ENCODE measurements around the gene SP9.

SP9 gene

GRCh38 chr2:174364628-174365027, 29.9 kb downstream of the SP9 start:
- H4K91ac ChIP-seq (ENCODE audit: low read depth, low read length, poor library complexity), result no peak overlapping the region

GRCh38 chr2:174365571-174365970, 30.8 kb downstream of the SP9 start:
- Histone ChIP-seq H3K4me3 (ENCODE audit: low read length in 2 of 2) (no peak overlapping the region), H3K4ac (ENCODE audit: low read length) (no peak overlapping the region), H2BK12ac (ENCODE audit: low read length) (no peak overlapping the region), H4K91ac (ENCODE audit: low read depth, low read length, poor library complexity) (no peak overlapping the region), H3K9ac (ENCODE audit: low read depth, low read length, poor library complexity) (no peak overlapping the region), H3K18ac (ENCODE audit: low read length) (no peak overlapping the region), H4K8ac (ENCODE audit: low read depth, low read length) (no peak overlapping the region), H3K79me1 (ENCODE audit: low read depth, low read length) (no peaks in the 10 kb centered on the region), H2BK120ac (ENCODE audit: low read depth, low read length) (no peak overlapping the region), H2AK5ac (ENCODE audit: low read depth, low read length) (no peak overlapping the region), H3K9me3 (replicated peaks in 1 of 2; ENCODE audit: control insufficient read depth in 2 of 2, insufficient read depth in 1 of 2, low read depth in 1 of 2, low read length in 2 of 2) (peaks cover 1 to 30% of the 10 kb centered on the region in 2 donors), H2BK5ac (ENCODE audit: low read length) (no peak overlapping the region), H3K4me2 (ENCODE audit: insufficient read depth, low read length, poor library complexity, severe bottlenecking) (no peak overlapping the region), H3K36me3 (replicated peaks in 1 of 2; ENCODE audit: control insufficient read depth in 2 of 2, insufficient read depth in 2 of 2, low read length in 2 of 2) (peaks cover 7 to 57% of the 10 kb centered on the region in 2 donors), H3K27me3 (ENCODE audit: control insufficient read depth in 3 of 3, insufficient read depth in 3 of 3, low read depth in 1 of 3, low read length in 3 of 3) (no peaks in the 10 kb centered on the region), H2AFZ (ENCODE audit: low read length) (no peak overlapping the region), H3K4me1 (ENCODE audit: control insufficient read depth in 2 of 2, insufficient read depth in 1 of 2, low read depth in 1 of 2, low read length in 2 of 2) (no peaks in the 10 kb centered on the region), H3K23ac (ENCODE audit: low read depth, low read length, poor library complexity) (no peak overlapping the region), H3K14ac (ENCODE audit: low read length) (no peak overlapping the region), H3K27ac (replicated peaks; ENCODE audit: low read length) (no peak overlapping the region), H2BK15ac (ENCODE audit: low read length) (no peak overlapping the region)
- WGBS, 2 donors (ENCODE audit: extremely low coverage in 2 of 2, insufficient read length in 2 of 2, insufficient replicate concordance in 1 of 2), result no CpG with 5 or more reads among the region's 2 CpGs
- no peak for DNase-seq (ENCODE audit: low spot score)

More at GRCh38 chr2:174364628-174365027, 29.9 kb downstream of the SP9 start:
- H3K79me1 ChIP-seq (ENCODE audit: low read depth, low read length), result no peaks in the 10 kb centered on the region
- no peak overlapping the region for H3K18ac ChIP-seq (ENCODE audit: low read length)
- no peak overlapping the region for H2BK15ac ChIP-seq (ENCODE audit: low read length)
- H4K8ac ChIP-seq (ENCODE audit: low read depth, low read length), result no peak overlapping the region
- no peak overlapping the region for H3K23ac ChIP-seq (ENCODE audit: low read depth, low read length, poor library complexity)
- no peak overlapping the region for H3K4me3 ChIP-seq (ENCODE audit: low read length in 2 of 2)
- H3K4ac ChIP-seq (ENCODE audit: low read length), result no peak overlapping the region
- no peak overlapping the region for H2BK12ac ChIP-seq (ENCODE audit: low read length)
- no peaks in the 10 kb centered on the region for H3K27me3 ChIP-seq (ENCODE audit: control insufficient read depth in 3 of 3, insufficient read depth in 3 of 3, low read depth in 1 of 3, low read length in 3 of 3)
- H3K14ac ChIP-seq (ENCODE audit: low read length), result no peak overlapping the region
- H2AFZ ChIP-seq (ENCODE audit: low read length), result no peak overlapping the region
- H3K27ac ChIP-seq (replicated peaks; ENCODE audit: low read length), result no peak overlapping the region
- H3K4me2 ChIP-seq (ENCODE audit: insufficient read depth, low read length, poor library complexity, severe bottlenecking), result no peak overlapping the region
- DNase-seq (ENCODE audit: low spot score), result no peak
- peaks cover 1 to 30% of the 10 kb centered on the region in 2 donors for H3K9me3 ChIP-seq (replicated peaks in 1 of 2; ENCODE audit: control insufficient read depth in 2 of 2, insufficient read depth in 1 of 2, low read depth in 1 of 2, low read length in 2 of 2)
- H2BK120ac ChIP-seq (ENCODE audit: low read depth, low read length), result no peak overlapping the region
- no peak overlapping the region for H2BK5ac ChIP-seq (ENCODE audit: low read length)
- H2AK5ac ChIP-seq (ENCODE audit: low read depth, low read length), result no peak overlapping the region
- H3K9ac ChIP-seq (ENCODE audit: low read depth, low read length, poor library complexity), result no peak overlapping the region
- no CpG with 5 or more reads among the region's 2 CpGs for WGBS, 2 donors (ENCODE audit: extremely low coverage in 2 of 2, insufficient read length in 2 of 2, insufficient replicate concordance in 1 of 2)
- peaks cover 5 to 47% of the 10 kb centered on the region in 2 donors for H3K36me3 ChIP-seq (replicated peaks in 1 of 2; ENCODE audit: control insufficient read depth in 2 of 2, insufficient read depth in 2 of 2, low read length in 2 of 2)
- no peaks in the 10 kb centered on the region for H3K4me1 ChIP-seq (ENCODE audit: control insufficient read depth in 2 of 2, insufficient read depth in 1 of 2, low read depth in 1 of 2, low read length in 2 of 2)

DNA sequence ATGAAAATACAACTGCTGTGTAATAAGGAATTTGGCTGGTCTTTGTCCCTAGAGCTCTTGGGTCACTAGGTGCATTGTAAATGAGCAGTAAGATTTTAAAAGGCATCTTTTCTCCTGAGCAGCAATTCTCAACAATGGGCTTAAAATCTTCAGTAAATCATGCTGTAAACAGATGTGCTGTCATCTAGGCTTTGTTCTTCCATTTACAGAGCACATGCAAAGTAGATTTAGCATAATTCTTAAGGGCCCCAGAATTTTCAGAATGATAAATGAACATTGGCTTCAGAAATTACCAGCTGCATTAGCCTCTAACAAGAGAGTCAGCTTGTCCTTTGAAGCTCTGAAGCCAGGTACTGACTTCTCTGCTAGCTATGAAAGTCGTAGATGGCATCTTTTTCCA, 33.9 kb downstream of the SP9 start:
- H3K4me1 ChIP-seq (ENCODE audit: control insufficient read depth in 2 of 2, insufficient read depth in 1 of 2, low read depth in 1 of 2, low read length in 2 of 2), result no peaks in the 10 kb centered on the region
- no CpG with 5 or more reads among the region's 1 CpG for WGBS, 2 donors (ENCODE audit: extremely low coverage in 2 of 2, insufficient read length in 2 of 2, insufficient replicate concordance in 1 of 2)
- no peak overlapping the region for H2AK5ac ChIP-seq (ENCODE audit: low read depth, low read length)

DNA sequence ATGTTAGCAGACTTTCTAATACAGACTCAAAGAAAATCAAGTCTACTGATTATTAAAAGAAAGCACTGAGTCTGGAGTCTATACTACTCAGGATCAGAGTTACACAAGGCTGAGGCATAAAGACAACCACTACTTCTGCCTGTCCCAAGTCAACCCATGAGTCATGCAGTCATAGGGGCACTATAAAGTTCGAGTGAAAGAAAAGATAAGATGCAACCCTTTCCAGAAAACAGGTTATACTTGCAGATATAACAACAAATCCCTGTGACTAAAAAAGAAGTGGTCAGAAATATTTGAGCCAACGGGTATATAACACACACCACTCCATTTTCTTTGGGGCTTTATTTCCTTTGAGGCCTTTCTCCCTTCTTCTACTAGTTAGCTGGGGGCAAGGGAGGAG, 42.2 kb downstream of the SP9 start:
- Histone ChIP-seq H3K23ac (ENCODE audit: low read depth, low read length, poor library complexity) (no peak overlapping the region), H2BK5ac (ENCODE audit: low read length) (no peak overlapping the region), H3K27me3 (ENCODE audit: control insufficient read depth in 3 of 3, insufficient read depth in 3 of 3, low read depth in 1 of 3, low read length in 3 of 3) (no peaks in the 10 kb centered on the region), H3K14ac (ENCODE audit: low read length) (no peak overlapping the region), H3K9me3 (replicated peaks in 1 of 2; ENCODE audit: control insufficient read depth in 2 of 2, insufficient read depth in 1 of 2, low read depth in 1 of 2, low read length in 2 of 2) (peaks cover 0 to 1% of the 10 kb centered on the region in 2 donors), H4K91ac (ENCODE audit: low read depth, low read length, poor library complexity) (no peak overlapping the region), H4K8ac (ENCODE audit: low read depth, low read length) (no peak overlapping the region), H2AK5ac (ENCODE audit: low read depth, low read length) (no peak overlapping the region), H3K79me1 (ENCODE audit: low read depth, low read length) (peaks cover 2% of the 10 kb centered on the region), H2BK120ac (ENCODE audit: low read depth, low read length) (no peak overlapping the region), H3K4me1 (ENCODE audit: control insufficient read depth in 2 of 2, insufficient read depth in 1 of 2, low read depth in 1 of 2, low read length in 2 of 2) (no peaks in the 10 kb centered on the region), H3K4ac (ENCODE audit: low read length) (no peak overlapping the region), H3K27ac (replicated peaks; ENCODE audit: low read length) (no peak overlapping the region), H3K36me3 (replicated peaks in 1 of 2; ENCODE audit: control insufficient read depth in 2 of 2, insufficient read depth in 2 of 2, low read length in 2 of 2) (peaks cover 11 to 90% of the 10 kb centered on the region in 2 donors), H3K4me3 (ENCODE audit: low read length in 2 of 2) (no peak overlapping the region), H2BK12ac (ENCODE audit: low read length) (no peak overlapping the region), H3K9ac (ENCODE audit: low read depth, low read length, poor library complexity) (no peak overlapping the region), H3K18ac (ENCODE audit: low read length) (no peak overlapping the region), H3K4me2 (ENCODE audit: insufficient read depth, low read length, poor library complexity, severe bottlenecking) (no peak overlapping the region), H2AFZ (ENCODE audit: low read length) (no peak overlapping the region), H2BK15ac (ENCODE audit: low read length) (no peak overlapping the region)
- no peak for DNase-seq (ENCODE audit: low spot score)
- WGBS, 2 donors (ENCODE audit: extremely low coverage in 2 of 2, insufficient read length in 2 of 2, insufficient replicate concordance in 1 of 2), result no CpG with 5 or more reads among the region's 2 CpGs

More for the DNA sequence above, 33.9 kb downstream of the SP9 start:
- no peak overlapping the region for H4K91ac ChIP-seq (ENCODE audit: low read depth, low read length, poor library complexity)
- no peaks in the 10 kb centered on the region for H3K27me3 ChIP-seq (ENCODE audit: control insufficient read depth in 3 of 3, insufficient read depth in 3 of 3, low read depth in 1 of 3, low read length in 3 of 3)
- no peak overlapping the region for H3K9ac ChIP-seq (ENCODE audit: low read depth, low read length, poor library complexity)
- H3K27ac ChIP-seq (replicated peaks; ENCODE audit: low read length), result no peak overlapping the region
- no peak for DNase-seq (ENCODE audit: low spot score)
- no peak overlapping the region for H4K8ac ChIP-seq (ENCODE audit: low read depth, low read length)
- H2BK15ac ChIP-seq (ENCODE audit: low read length), result no peak overlapping the region
- H2AFZ ChIP-seq (ENCODE audit: low read length), result no peak overlapping the region
- H3K79me1 ChIP-seq (ENCODE audit: low read depth, low read length), result no peaks in the 10 kb centered on the region
- no peak overlapping the region for H2BK120ac ChIP-seq (ENCODE audit: low read depth, low read length)
- no peak overlapping the region for H3K14ac ChIP-seq (ENCODE audit: low read length)
- no peak overlapping the region for H3K23ac ChIP-seq (ENCODE audit: low read depth, low read length, poor library complexity)
- H2BK5ac ChIP-seq (ENCODE audit: low read length), result no peak overlapping the region
- H3K4ac ChIP-seq (ENCODE audit: low read length), result no peak overlapping the region
- H3K4me3 ChIP-seq (ENCODE audit: low read length in 2 of 2), result no peak overlapping the region
- no peak overlapping the region for H2BK12ac ChIP-seq (ENCODE audit: low read length)
- H3K9me3 ChIP-seq (replicated peaks in 1 of 2; ENCODE audit: control insufficient read depth in 2 of 2, insufficient read depth in 1 of 2, low read depth in 1 of 2, low read length in 2 of 2), result peaks cover 1 to 22% of the 10 kb centered on the region in 2 donors
- H3K36me3 ChIP-seq (replicated peaks in 1 of 2; ENCODE audit: control insufficient read depth in 2 of 2, insufficient read depth in 2 of 2, low read length in 2 of 2), result peaks cover 6 to 66% of the 10 kb centered on the region in 2 donors
- H3K4me2 ChIP-seq (ENCODE audit: insufficient read depth, low read length, poor library complexity, severe bottlenecking), result no peak overlapping the region
- H3K18ac ChIP-seq (ENCODE audit: low read length), result no peak overlapping the region
